ENCODE results near the gene PRKAR2A. TPM values are rescaled to one million over a fixed set of nuclear protein-coding genes. Genes with fewer than 3 reads are reported as not detected.

Gene PRKAR2A
- total and polyA plus RNA-seq, 2 donors (not counting 1 experiment from before 2014, with no cell fraction given), result 17.8 to 19.1 TPM

- H3K27me3 ChIP-seq (ENCODE audit: control insufficient read depth, insufficient read depth, low read length), result no peaks in the 10 kb centered on the region
- H3K4me1 ChIP-seq (ENCODE audit: control insufficient read depth, extremely low read depth, insufficient read depth, low read length), result no peaks in the 10 kb centered on the region
- no peak overlapping the region for H3K27ac ChIP-seq (ENCODE audit: insufficient read depth, low read length)
- H4K20me1 ChIP-seq (ENCODE audit: control insufficient read depth, extremely low read depth, insufficient read depth, low read length), result no peaks in the 10 kb centered on the region
- H3K9ac ChIP-seq (ENCODE audit: insufficient read depth, low read length), result no peak overlapping the region
- no peak overlapping the region for H2AFZ ChIP-seq (ENCODE audit: low read length)
- DNase-seq (ENCODE audit: low read depth in 2 of 2), result no peak
- no peak for TF ChIP-seq CTCF (conservative IDR thresholded peaks at IDR 0.05 in 1 of 2, IDR thresholded peaks at IDR 0.05 in 1 of 2; ENCODE audit: low read depth in 1 of 2, low read length in 2 of 2)
- TF ChIP-seq EZH2 (IDR thresholded peaks at IDR 0.05; ENCODE audit: low read length, missing control alignments), result no peak
- no peaks in the 10 kb centered on the region for H3K36me3 ChIP-seq (ENCODE audit: control insufficient read depth, insufficient read depth, low read length)
- no peaks in the 10 kb centered on the region for H3K9me3 ChIP-seq (ENCODE audit: control insufficient read depth, insufficient read depth, low read depth, low read length)
- no peaks in the 10 kb centered on the region for H3K79me2 ChIP-seq (ENCODE audit: control insufficient read depth, insufficient read depth, low read length)
- no peak overlapping the region for H3K4me2 ChIP-seq (ENCODE audit: extremely low read depth, insufficient read depth, low read length)
- H3K4me3 ChIP-seq (replicated peaks in 1 of 4; ENCODE audit: control extremely low read depth in 1 of 4, insufficient read depth in 1 of 4, low read depth in 3 of 4, low read length in 4 of 4), result no peak overlapping the region
Observed at GRCh38 chr3:48855681-48856447, 8.2 kb upstream of the PRKAR2A start.

- H3K79me2 ChIP-seq (ENCODE audit: control insufficient read depth, insufficient read depth, low read length), result no peaks in the 10 kb centered on the region
- H3K4me2 ChIP-seq (ENCODE audit: extremely low read depth, insufficient read depth, low read length), result no peak overlapping the region
- no peak overlapping the region for H3K9ac ChIP-seq (ENCODE audit: insufficient read depth, low read length)
- no peaks in the 10 kb centered on the region for H3K36me3 ChIP-seq (ENCODE audit: control insufficient read depth, insufficient read depth, low read length)
- DNase-seq (ENCODE audit: low read depth in 2 of 2), result no peak
- no peaks in the 10 kb centered on the region for H3K4me1 ChIP-seq (ENCODE audit: control insufficient read depth, extremely low read depth, insufficient read depth, low read length)
- no peaks in the 10 kb centered on the region for H3K9me3 ChIP-seq (ENCODE audit: control insufficient read depth, insufficient read depth, low read depth, low read length)
- no peak overlapping the region for H2AFZ ChIP-seq (ENCODE audit: low read length)
- H4K20me1 ChIP-seq (ENCODE audit: control insufficient read depth, extremely low read depth, insufficient read depth, low read length), result no peaks in the 10 kb centered on the region
- no peak overlapping the region for H3K27ac ChIP-seq (ENCODE audit: insufficient read depth, low read length)
- H3K4me3 ChIP-seq (replicated peaks in 1 of 4; ENCODE audit: control extremely low read depth in 1 of 4, insufficient read depth in 1 of 4, low read depth in 3 of 4, low read length in 4 of 4), result no peak overlapping the region
- no peaks in the 10 kb centered on the region for H3K27me3 ChIP-seq (ENCODE audit: control insufficient read depth, insufficient read depth, low read length)
- TF ChIP-seq CTCF (conservative IDR thresholded peaks at IDR 0.05 in 1 of 2, IDR thresholded peaks at IDR 0.05 in 1 of 2; ENCODE audit: low read depth in 1 of 2, low read length in 2 of 2) (no peak), EZH2 (IDR thresholded peaks at IDR 0.05; ENCODE audit: low read length, missing control alignments) (no peak)
Observed at GRCh38 chr3:48852151-48852550, 4.5 kb upstream of the PRKAR2A start.

- no peaks in the 10 kb centered on the region for H3K36me3 ChIP-seq (ENCODE audit: control insufficient read depth, insufficient read depth, low read length)
- H3K27ac ChIP-seq (ENCODE audit: insufficient read depth, low read length), result no peak overlapping the region
- no peaks in the 10 kb centered on the region for H3K9me3 ChIP-seq (ENCODE audit: control insufficient read depth, insufficient read depth, low read depth, low read length)
- DNase-seq (ENCODE audit: low read depth in 2 of 2), result peak; percentile 40 to 58
- H3K79me2 ChIP-seq (ENCODE audit: control insufficient read depth, insufficient read depth, low read length), result peaks cover 5% of the 10 kb centered on the region
- no peaks in the 10 kb centered on the region for H4K20me1 ChIP-seq (ENCODE audit: control insufficient read depth, extremely low read depth, insufficient read depth, low read length)
- H3K9ac ChIP-seq (ENCODE audit: insufficient read depth, low read length), result no peak overlapping the region
- H3K27me3 ChIP-seq (ENCODE audit: control insufficient read depth, insufficient read depth, low read length), result no peaks in the 10 kb centered on the region
- TF ChIP-seq CTCF (conservative IDR thresholded peaks at IDR 0.05 in 1 of 2, IDR thresholded peaks at IDR 0.05 in 1 of 2; ENCODE audit: low read depth in 1 of 2, low read length in 2 of 2), result no peak
- TF ChIP-seq EZH2 (IDR thresholded peaks at IDR 0.05; ENCODE audit: low read length, missing control alignments), result no peak
- no peak overlapping the region for H3K4me2 ChIP-seq (ENCODE audit: extremely low read depth, insufficient read depth, low read length)
- H3K4me3 ChIP-seq (replicated peaks in 1 of 4; ENCODE audit: control extremely low read depth in 1 of 4, insufficient read depth in 1 of 4, low read depth in 3 of 4, low read length in 4 of 4), result no peak overlapping the region
- H2AFZ ChIP-seq (ENCODE audit: low read length), result no peak overlapping the region
- no peaks in the 10 kb centered on the region for H3K4me1 ChIP-seq (ENCODE audit: control insufficient read depth, extremely low read depth, insufficient read depth, low read length)
Observed at GRCh38 chr3:48851407-48851806, 3.7 kb upstream of the PRKAR2A start.
